Mammary epithelial cell (primary cell): Measurements from ENCODE around the gene ANKRD12.

Experiments used
- CTCF ChIP-seq, 2 donors: IDR thresholded peaks in 1 of 2; conservative IDR thresholded peaks in 1 of 2; 2 replicates each; pipeline ENCODE4 v1.5.1; 2011 to 2012; ENCODE audit warnings: inconsistent platforms in 2 of 2, low read length in 2 of 2, mild to moderate bottlenecking in 2 of 2, control low read depth in 1 of 2, low read depth in 1 of 2; ENCODE audit not compliant: insufficient read depth in 1 of 2; ENCODE audit errors: extremely low read depth in 1 of 2
- EZH2 ChIP-seq: IDR thresholded peaks from 2 replicates; pipeline ENCODE4 v1.6.1; 2012; ENCODE audit warnings: low read length, inconsistent platforms, borderline replicate concordance

DNA sequence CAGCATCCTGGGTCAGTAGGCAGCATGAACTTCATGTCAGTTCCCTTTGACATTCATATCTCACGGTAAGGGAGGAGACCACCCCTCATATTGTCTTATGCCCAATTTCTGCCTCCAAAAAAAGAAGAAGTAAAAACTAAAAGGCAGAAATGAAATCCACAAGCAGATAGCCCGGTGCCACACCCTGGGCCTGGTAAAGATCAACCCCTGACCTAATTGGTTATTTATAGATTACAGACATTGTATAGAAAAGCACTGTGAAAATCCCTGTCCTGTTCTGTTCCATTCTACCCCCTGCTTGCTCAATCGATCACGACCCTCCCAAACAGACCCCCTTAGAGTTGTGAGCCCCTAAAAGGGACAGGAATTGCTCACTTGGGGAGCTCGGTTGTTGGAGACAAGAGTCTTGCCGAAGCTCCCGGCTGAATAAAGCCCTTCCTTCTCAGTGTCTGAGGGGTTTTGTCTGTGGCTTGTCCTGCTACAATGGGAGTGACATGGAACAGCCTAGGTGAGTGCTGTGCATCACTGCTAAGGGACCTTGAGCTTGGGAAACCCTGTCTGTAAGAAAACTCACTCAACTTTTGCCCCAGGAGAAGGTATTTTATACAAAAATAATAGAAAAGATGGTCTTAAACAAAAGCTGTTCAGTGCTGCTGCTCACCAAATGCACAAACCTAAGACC, 23.0 kb upstream of the ANKRD12 start:
- no peak for TF ChIP-seq CTCF (conservative IDR thresholded peaks at IDR 0.05 in 1 of 2, IDR thresholded peaks at IDR 0.05 in 1 of 2; ENCODE audit: extremely low read depth in 1 of 2, insufficient read depth in 1 of 2, low read depth in 1 of 2, low read length in 2 of 2)
- TF ChIP-seq EZH2: no peak
